ENCODE results near the gene ZNF225. TPM values are rescaled to one million over a fixed set of nuclear protein-coding genes. Genes with fewer than 3 reads are reported as not detected.
A peak's percentile ranks its signal among the peaks of the same experiment; 100 is the strongest.

ZNF225 gene
- total and polyA plus RNA-seq, 9 of the 15 experiments (the other 6 are each of a cell fraction or from before 2014, with no cell fraction given), result 1.4 to 4.2 (median 2.2) TPM

GRCh38 chr19:44113138-44113783 is at the start of gene ZNF225 (continued):
- TF ChIP-seq ZNF766 (CRISPR knock-in tag; conservative IDR thresholded peaks at IDR 0.05), result peak; percentile 97
- TF ChIP-seq MEF2D (tag; conservative IDR thresholded peaks at IDR 0.05; ENCODE audit: low read depth), result 0 out of 2 replicates have a peak, but pooled peaks have one; percentile 30
- TF ChIP-seq ATF1 (CRISPR knock-in tag; IDR thresholded peaks at IDR 0.05), result no peak
- peak; percentile 90 for TF ChIP-seq ATF1 (tag; IDR thresholded peaks at IDR 0.05)
- peak; percentile 53; the same call in 1 of the 2 replicates for TF ChIP-seq KLF6 (CRISPR knock-in tag; IDR thresholded peaks at IDR 0.05; ENCODE audit: borderline replicate concordance)
- TF ChIP-seq MAZ (CRISPR knock-in tag; conservative IDR thresholded peaks at IDR 0.05 in 1 of 2, IDR thresholded peaks at IDR 0.05 in 1 of 2), result peak; percentile 28 to 29; a peak in 1 of 4 replicates

DNA sequence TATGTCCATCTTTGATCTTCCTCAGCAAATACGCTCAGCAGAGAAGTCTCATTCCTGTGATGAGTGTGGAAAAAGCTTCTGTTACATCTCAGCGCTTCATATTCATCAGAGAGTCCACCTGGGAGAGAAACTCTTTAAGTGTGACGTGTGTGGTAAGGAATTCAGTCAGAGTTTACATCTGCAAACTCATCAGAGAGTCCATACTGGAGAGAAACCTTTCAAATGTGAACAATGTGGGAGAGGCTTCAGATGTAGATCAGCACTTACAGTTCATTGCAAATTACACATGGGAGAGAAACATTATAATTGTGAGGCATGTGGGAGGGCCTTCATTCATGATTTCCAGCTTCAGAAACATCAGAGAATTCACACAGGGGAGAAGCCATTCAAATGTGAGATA is 46.9 kb upstream of the ZNF225 start:
- H3K27me3 ChIP-seq (ENCODE audit: control insufficient read depth in 2 of 2, insufficient read depth in 2 of 2, low read length in 2 of 2), result no peaks in the 10 kb centered on the region; a peak in 1 of 5 replicates
- no peaks in the 10 kb centered on the region for H3K9me1 ChIP-seq (ENCODE audit: control insufficient read depth, insufficient read depth, low read length)
- TF ChIP-seq KAT8 (IDR thresholded peaks at IDR 0.05; ENCODE audit: low read depth) (no peak), ZNF75A (CRISPR knock-in tag; IDR thresholded peaks at IDR 0.05) (peak; percentile 87)
- peaks cover 4% of the 10 kb centered on the region; the same call in 1 of the 2 replicates for H3K9me3 ChIP-seq (replicated peaks; ENCODE audit: control insufficient read depth, insufficient read depth, low read depth, low read length)
- H3K27ac ChIP-seq (ENCODE audit: extremely low read depth, low read depth, low read length), result no peak overlapping the region
- ChIA-PET POLR2A (interaction anchor here (0.5 kb wide), 1 partner anchor 43 kb away, joined by 4 read pairs; no protein-coding TSS in a partner anchor), CTCF (ENCODE audit: low intra/inter-chr PET ratio) (no interaction called here)
- intact Hi-C loops (cut with micrococcal nuclease) (no loop called here), in situ Hi-C loops (cut with MboI) (no loop called here)
- H3K36me3 ChIP-seq (ENCODE audit: control insufficient read depth, insufficient read depth, low read length), result no peaks in the 10 kb centered on the region
- DNase-seq (ENCODE audit: extremely low read depth in 1 of 4, low spot score in 3 of 4) (no peak), ATAC-seq (no peak), FAIRE-seq (no peak)
- no TSS peak for BruUV-seq (replicated peaks)
- no peak overlapping the region for H3K9ac ChIP-seq (ENCODE audit: insufficient read depth in 1 of 2, low read depth in 2 of 2, low read length in 2 of 2)
- WGBS (ENCODE audit: insufficient coverage, low coverage, missing lambda C conversion rate), result 2% methylated on average over 3 of the region's 3 CpGs
- no peak overlapping the region for H2AFZ ChIP-seq (ENCODE audit: low read depth, low read length)
- H4K20me1 ChIP-seq (replicated peaks; ENCODE audit: control insufficient read depth, insufficient read depth, low read length), result no peaks in the 10 kb centered on the region
- H3K79me2 ChIP-seq (ENCODE audit: control insufficient read depth, insufficient read depth, low read length), result no peaks in the 10 kb centered on the region
- no peak overlapping the region for H3K4me3 ChIP-seq
- H3K4me1 ChIP-seq (replicated peaks in 1 of 2; ENCODE audit: control insufficient read depth in 2 of 2, insufficient read depth in 2 of 2, low read length in 2 of 2), result no peaks in the 10 kb centered on the region; a peak in 1 of 5 replicates
- no peak overlapping the region for H3K4me2 ChIP-seq (ENCODE audit: insufficient read depth, low read length)

All from K562 (cell line).